ENCODE results near the gene GFI1B. TPM values are rescaled to one million over a fixed set of nuclear protein-coding genes. Genes with fewer than 3 reads are reported as not detected.

Gene GFI1B
- total and polyA plus RNA-seq, 12 donors: 0.03 to 0.78 (median 0.30) TPM; not detected in 8

GRCh38 chr9:132993511-132993939 lies 15.0 kb downstream of the GFI1B start:
- 57 to 71% (median 62%) methylated on average over 11 to 14 of the region's 14 CpGs for WGBS, 4 donors
- Histone ChIP-seq H3K36me3 (replicated peaks in 1 of 2) (no peaks in the 10 kb centered on the region), H3K4me3 (no peak overlapping the region), H3K27me3 (no peaks in the 10 kb centered on the region), H3K27ac (no peak overlapping the region), H3K9me3 (replicated peaks in 1 of 3) (no peaks in the 10 kb centered on the region), H3K4me1 (replicated peaks in 1 of 2) (no peaks in the 10 kb centered on the region)
- intact Hi-C loops (cut with DNase I): no loop called here
- TF ChIP-seq POLR2A (IDR thresholded peaks at IDR 0.05) (no peak), CTCF (IDR thresholded peaks at IDR 0.05) (no peak)
- DNase-seq: no peak

GRCh38 chr9:132994410-132995120 lies 16.1 kb downstream of the GFI1B start:
- 52 to 66% (median 59%) methylated on average over 7 to 13 of the region's 13 CpGs for WGBS, 4 donors

DNA sequence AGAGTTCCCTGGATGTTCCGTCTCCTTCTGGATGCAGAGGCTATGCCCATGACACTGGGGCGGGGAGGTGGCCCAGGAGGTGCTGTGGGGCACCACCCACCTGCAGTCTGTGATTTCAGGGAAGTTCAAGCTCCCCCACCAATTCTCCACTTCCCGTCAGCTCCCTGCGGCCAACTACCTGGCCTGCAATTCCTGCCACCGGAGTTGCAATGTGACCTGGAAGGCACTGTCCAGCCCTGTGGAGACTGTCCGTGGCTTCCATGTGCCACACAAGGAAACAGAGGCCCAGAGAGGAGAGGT lies 16.6 kb downstream of the GFI1B start:
- Histone ChIP-seq H3K4me3 (no peak overlapping the region), H3K4me1 (replicated peaks in 1 of 2) (no peaks in the 10 kb centered on the region), H3K9me3 (replicated peaks in 1 of 3) (no peaks in the 10 kb centered on the region), H3K27ac (no peak overlapping the region), H3K36me3 (replicated peaks in 1 of 2) (no peaks in the 10 kb centered on the region), H3K27me3 (no peaks in the 10 kb centered on the region)
- no peak for DNase-seq
- TF ChIP-seq POLR2A (IDR thresholded peaks at IDR 0.05): no peak
- no peak for TF ChIP-seq CTCF (IDR thresholded peaks at IDR 0.05)
- WGBS, 4 donors: 89 to 100% (median 91%) methylated on average over 1 to 6 of the region's 6 CpGs
- intact Hi-C loops (cut with DNase I): no loop called here

More at GRCh38 chr9:132994410-132995120, 16.1 kb downstream of the GFI1B start:
- Histone ChIP-seq H3K27ac (no peak overlapping the region), H3K4me3 (no peak overlapping the region), H3K36me3 (replicated peaks in 1 of 2) (no peaks in the 10 kb centered on the region), H3K4me1 (replicated peaks in 1 of 2) (no peaks in the 10 kb centered on the region), H3K27me3 (no peaks in the 10 kb centered on the region), H3K9me3 (replicated peaks in 1 of 3) (no peaks in the 10 kb centered on the region)
- TF ChIP-seq POLR2A (IDR thresholded peaks at IDR 0.05): no peak
- TF ChIP-seq CTCF (IDR thresholded peaks at IDR 0.05): no peak
- no peak for DNase-seq
- intact Hi-C loops (cut with DNase I): no loop called here

- no peaks in the 10 kb centered on the region for H3K36me3 ChIP-seq (replicated peaks in 1 of 2)
- DNase-seq: no peak
- no peak overlapping the region for H3K27ac ChIP-seq
- TF ChIP-seq POLR2A (IDR thresholded peaks at IDR 0.05): no peak
- TF ChIP-seq CTCF (IDR thresholded peaks at IDR 0.05): no peak
- no peaks in the 10 kb centered on the region for H3K9me3 ChIP-seq (replicated peaks in 1 of 3)
- WGBS, 4 donors: 82 to 87% (median 83%) methylated on average over 7 to 8 of the region's 8 CpGs
- no peak overlapping the region for H3K4me3 ChIP-seq
- H3K4me1 ChIP-seq (replicated peaks in 1 of 2): no peaks in the 10 kb centered on the region
- intact Hi-C loops (cut with DNase I): no loop called here
- H3K27me3 ChIP-seq: no peaks in the 10 kb centered on the region
Measured at GRCh38 chr9:132995879-132996278, 17.4 kb downstream of the GFI1B start.

Measured in adrenal gland (tissue), 12 donors.